ENCODE data around the gene ASCC1. TPM values are rescaled to one million over a fixed set of nuclear protein-coding genes. Genes with fewer than 3 reads are reported as not detected.
A peak's percentile ranks its signal among the peaks of the same experiment; 100 is the strongest.

The ASCC1 gene
- total and polyA plus RNA-seq, 2 of the 4 experiments (the other 2 are of a cell fraction): 15.9 to 21.0 TPM

GRCh38 chr10:72086466-72087391 is 129.3 kb downstream of the ASCC1 start:
- Histone ChIP-seq H3K9me1 (ENCODE audit: insufficient read depth, low read length) (no peaks in the 10 kb centered on the region), H3K4me1 (ENCODE audit: control insufficient read depth, insufficient read depth, low read length) (peaks cover 5% of the 10 kb centered on the region; the same call in 1 of the 2 replicates), H3K4me3 (ENCODE audit: insufficient read depth, low read depth, low read length) (no peak overlapping the region), H4K20me1 (ENCODE audit: insufficient read depth, low read length) (no peaks in the 10 kb centered on the region; the same call in 1 of the 2 replicates), H3K9ac (ENCODE audit: low read depth, low read length) (no peak overlapping the region), H2BK20ac (ENCODE audit: low read depth, low read length) (no peak overlapping the region), H2AFZ (replicated peaks; ENCODE audit: low read length, poor library complexity) (no peak overlapping the region), H3K56ac (ENCODE audit: extremely low read depth, insufficient read depth, low read length) (no peak overlapping the region), H4K91ac (ENCODE audit: insufficient read depth, low read depth, low read length) (no peak overlapping the region), H2AK5ac (ENCODE audit: low read depth, low read length) (no peak overlapping the region), H2BK5ac (ENCODE audit: low read depth, low read length, poor library complexity, severe bottlenecking) (no peak overlapping the region), H3K14ac (replicated peaks; ENCODE audit: low read depth, low read length) (no peak overlapping the region), H3K79me1 (ENCODE audit: low read depth in 1 of 2, low read length in 2 of 2) (no peaks in the 10 kb centered on the region), H2AK9ac (replicated peaks; ENCODE audit: low read depth, low read length, poor library complexity) (no peak overlapping the region), H3K27ac (ENCODE audit: insufficient read depth, low read length) (no peak overlapping the region), H4K5ac (ENCODE audit: low read depth, low read length) (no peak overlapping the region), H3K27me3 (ENCODE audit: control insufficient read depth, insufficient read depth, low read length) (peaks cover 74% of the 10 kb centered on the region), H3K18ac (ENCODE audit: low read depth, low read length) (no peak overlapping the region), H2BK120ac (ENCODE audit: low read depth, low read length) (no peak overlapping the region), H3K23ac (ENCODE audit: low read depth, low read length) (no peak overlapping the region), H3K4ac (ENCODE audit: low read depth, low read length) (no peak overlapping the region), H3K4me2 (ENCODE audit: low read depth, low read length) (no peak overlapping the region), H2BK15ac (ENCODE audit: low read depth, low read length) (no peak overlapping the region), H3K9me3 (ENCODE audit: control insufficient read depth, insufficient read depth, low read length) (no peaks in the 10 kb centered on the region), H3K36me3 (ENCODE audit: control insufficient read depth, insufficient read depth, low read length) (no peaks in the 10 kb centered on the region), H4K8ac (ENCODE audit: low read depth in 2 of 2, low read length in 2 of 2) (no peak overlapping the region)
- WGBS, 2 experiments (ENCODE audit: extremely low coverage in 2 of 2, insufficient read length in 1 of 2): 43% methylated on average over 28 of the region's 61 CpGs; no CpG with 5 or more reads in 1 of the 2 experiments
- in situ Hi-C loops (cut with MboI; ENCODE audit: low sequenced_read_pairs) (no loop called here), dilution Hi-C loops (cut with HindIII; ENCODE audit: low sequenced_read_pairs, unreplicated experiment) (no loop called here), intact Hi-C loops (cut with micrococcal nuclease) (no loop called here)
- TF ChIP-seq FOS (IDR thresholded peaks at IDR 0.05; ENCODE audit: low read depth, low read length) (no peak), RFX5 (IDR thresholded peaks at IDR 0.05; ENCODE audit: low read depth, low read length) (no peak), ELK1 (IDR thresholded peaks at IDR 0.05; ENCODE audit: borderline replicate concordance, low read depth, low read length) (no peak), CEBPB (IDR thresholded peaks at IDR 0.05; ENCODE audit: low read depth, low read length) (no peak), RCOR1 (IDR thresholded peaks at IDR 0.05; ENCODE audit: insufficient replicate concordance, low read length) (no peak), MAFK (IDR thresholded peaks at IDR 0.05; ENCODE audit: low read depth, low read length) (no peak)
- ATAC-seq (ENCODE audit: low read depth) (no peak), DNase-seq (peak; percentile 19)
- no TSS peak for BruUV-seq (replicated peaks)
- ChIA-PET POLR2A (ENCODE audit: unreplicated experiment) (no interaction called here), CTCF (no interaction called here)

Data from IMR-90 (cell line).